ENCODE measurements around the gene BDKRB2.

Gene BDKRB2

GRCh38 chr14:96272777-96273473 lies 68.3 kb downstream of the BDKRB2 start:
- DNase-seq (ENCODE audit: low spot score): no peak

DNA sequence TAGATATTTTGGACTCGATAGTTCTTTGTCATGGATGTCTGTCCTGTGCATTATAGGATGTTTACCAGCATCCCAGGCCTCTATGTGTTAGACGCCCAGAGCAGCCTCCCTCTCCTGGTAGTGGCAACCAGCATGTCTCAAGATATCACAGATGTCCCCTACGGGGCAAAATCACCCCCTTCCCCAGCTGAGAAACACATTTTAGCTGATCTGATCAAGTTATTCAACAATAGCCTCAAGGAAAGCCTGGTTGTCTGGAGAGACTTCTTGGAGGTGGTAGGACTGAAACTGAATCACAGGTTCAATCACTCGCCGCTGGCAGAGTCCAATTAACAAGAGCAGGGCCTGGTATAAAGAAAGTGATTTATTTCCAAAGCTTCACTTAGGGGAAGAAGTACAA lies 69.0 kb downstream of the BDKRB2 start:
- DNase-seq (ENCODE audit: low spot score): no peak

- no peak for DNase-seq (ENCODE audit: low spot score)
Observed at GRCh38 chr14:96274122-96274521, 69.5 kb downstream of the BDKRB2 start.

DNA sequence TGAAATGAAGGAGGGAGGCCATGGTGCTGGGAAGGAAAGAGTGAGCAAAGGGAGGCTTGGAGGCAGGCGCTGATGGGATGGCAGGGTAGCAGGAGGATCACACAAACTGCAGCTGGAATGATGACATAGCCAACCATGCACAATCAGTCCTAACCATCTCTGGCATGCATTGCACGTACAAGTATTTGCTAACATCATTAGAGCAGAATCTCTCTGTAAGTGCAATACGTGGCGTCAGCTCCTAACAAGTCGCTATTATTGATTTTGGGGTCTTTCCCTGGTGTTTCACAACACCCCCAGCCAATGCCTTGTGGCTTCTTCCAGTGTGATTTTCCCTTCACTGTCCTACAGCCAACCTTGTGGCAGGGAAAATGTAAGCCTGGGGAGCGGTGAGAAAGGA lies 69.9 kb downstream of the BDKRB2 start:
- DNase-seq (ENCODE audit: low spot score): no peak

DNA sequence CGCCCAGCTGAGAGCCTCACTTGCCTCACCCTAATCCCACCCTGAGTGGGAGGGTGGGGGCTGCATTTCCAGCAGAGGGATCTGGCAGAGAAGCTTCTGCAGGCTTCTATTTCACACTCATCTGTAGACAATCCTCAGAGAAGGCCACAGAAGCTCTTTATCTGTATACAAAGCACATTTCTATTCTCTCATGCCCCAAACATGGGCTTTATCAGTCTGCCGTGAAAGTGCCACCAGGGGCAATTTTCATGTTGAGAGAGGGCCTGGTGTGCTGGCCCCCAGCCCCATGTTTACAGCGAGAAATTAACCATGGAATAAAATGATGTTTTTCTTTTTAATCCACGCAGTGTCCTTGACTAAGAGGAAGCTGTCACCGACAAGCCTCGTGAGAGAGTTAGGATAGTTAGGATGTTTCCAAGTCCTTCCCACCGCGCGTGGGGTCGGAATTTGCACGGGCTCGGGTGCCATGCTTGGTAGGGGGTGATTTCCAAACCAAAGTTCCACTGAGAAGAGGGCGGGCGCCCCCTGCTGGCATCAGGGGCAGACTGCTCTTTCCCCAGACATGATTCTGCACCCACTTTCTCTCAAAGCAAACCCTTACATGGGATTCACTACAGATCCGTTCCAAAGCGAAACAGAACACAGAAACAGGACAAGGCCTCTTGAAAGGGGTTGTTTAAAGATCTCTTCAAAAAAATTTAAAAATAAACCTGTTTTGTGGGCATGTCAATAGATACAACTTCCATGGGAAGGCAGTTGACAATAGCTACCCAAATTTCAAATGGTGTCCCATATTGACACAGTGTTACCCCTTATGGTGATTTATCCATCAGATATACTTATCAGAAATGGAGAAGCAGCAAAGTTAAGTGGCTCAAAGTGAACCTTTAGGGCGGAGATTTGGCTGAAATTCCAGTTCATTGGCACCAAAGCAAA lies 70.8 kb downstream of the BDKRB2 start:
- DNase-seq (ENCODE audit: low spot score): peak; percentile 53

DNA sequence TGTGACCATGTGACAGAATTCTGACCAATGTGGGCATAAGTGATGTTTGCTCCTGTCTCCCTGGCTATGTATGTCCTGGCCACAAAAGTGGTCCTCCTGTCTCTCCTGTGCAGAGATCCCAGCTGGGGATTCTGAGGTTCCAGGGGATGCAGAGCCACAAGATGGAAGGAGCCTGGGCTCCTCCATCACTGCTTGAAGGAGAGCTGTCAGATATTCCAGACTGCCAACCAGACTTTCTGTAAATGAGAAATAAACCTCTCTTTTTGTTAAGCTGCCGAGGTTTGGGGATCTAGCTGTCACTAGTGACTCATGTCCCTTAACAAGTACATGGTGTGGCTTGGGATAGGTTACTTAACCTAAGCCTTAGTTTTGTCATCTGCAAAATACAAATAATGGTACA lies 73.3 kb downstream of the BDKRB2 start:
- no peak for DNase-seq (ENCODE audit: low spot score)

- no peak for DNase-seq (ENCODE audit: low spot score)
Observed at GRCh38 chr14:96279564-96279963, 74.9 kb downstream of the BDKRB2 start.

DNA sequence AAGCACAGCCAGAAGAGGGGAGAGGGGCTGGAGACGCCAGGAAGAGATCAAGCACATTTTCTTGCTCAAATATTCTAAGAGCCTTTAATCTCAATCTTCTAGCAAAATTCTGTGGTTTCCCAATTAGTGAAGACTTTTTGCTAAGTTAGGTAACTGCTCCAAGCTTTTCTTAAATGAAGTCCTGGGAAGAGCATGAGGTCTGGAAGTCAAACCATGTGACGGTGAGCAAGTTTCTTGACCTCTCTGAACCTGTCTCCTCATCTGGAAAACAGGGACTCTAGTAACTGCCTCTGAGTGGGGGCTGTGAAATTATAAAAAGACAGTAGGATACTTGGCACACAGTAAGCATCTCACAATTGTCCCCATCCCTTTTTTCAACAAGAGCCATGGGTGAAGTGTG lies 75.5 kb downstream of the BDKRB2 start:
- DNase-seq (ENCODE audit: low spot score): no peak

DNA sequence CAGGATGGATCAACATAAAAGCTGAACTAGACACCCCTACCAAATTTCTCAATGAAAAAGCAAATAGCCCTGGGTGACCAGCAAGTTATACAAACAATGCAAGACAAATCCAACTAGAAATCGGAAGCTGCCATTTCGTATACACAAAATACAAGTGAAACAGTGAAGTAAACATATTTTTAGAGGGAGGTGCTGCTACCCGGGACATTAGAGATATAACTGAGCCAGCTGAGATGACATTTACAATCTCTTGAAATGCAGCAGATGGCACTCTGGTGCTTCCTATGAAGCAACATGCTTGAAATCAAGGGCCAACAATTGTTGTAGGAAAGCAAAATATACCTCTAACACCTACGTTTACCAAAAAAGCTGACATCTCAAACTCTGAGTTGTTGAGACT lies 76.8 kb downstream of the BDKRB2 start:
- no peak for DNase-seq (ENCODE audit: low spot score)

- DNase-seq (ENCODE audit: low spot score): no peak
Observed at GRCh38 chr14:96284008-96284407, 79.4 kb downstream of the BDKRB2 start.

DNA sequence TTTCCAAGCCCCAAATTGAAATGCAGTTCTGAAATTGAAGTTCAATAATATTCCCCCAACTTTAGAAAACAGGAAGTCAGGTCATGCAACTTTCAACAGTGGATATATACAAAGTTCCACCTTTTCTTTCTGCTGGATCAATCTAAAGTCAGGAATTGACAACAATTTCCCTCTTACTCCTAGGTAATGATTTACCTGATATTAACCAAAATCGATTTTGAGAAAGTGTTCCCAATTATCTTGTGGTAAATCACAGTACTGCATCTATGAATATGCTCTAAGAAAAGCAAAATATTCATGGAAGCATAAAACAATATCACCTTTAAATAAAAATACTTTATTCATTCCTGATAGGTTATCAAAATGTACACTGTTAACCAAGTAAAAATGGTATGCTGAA lies 79.8 kb downstream of the BDKRB2 start:
- DNase-seq (ENCODE audit: low spot score): no peak

DNA sequence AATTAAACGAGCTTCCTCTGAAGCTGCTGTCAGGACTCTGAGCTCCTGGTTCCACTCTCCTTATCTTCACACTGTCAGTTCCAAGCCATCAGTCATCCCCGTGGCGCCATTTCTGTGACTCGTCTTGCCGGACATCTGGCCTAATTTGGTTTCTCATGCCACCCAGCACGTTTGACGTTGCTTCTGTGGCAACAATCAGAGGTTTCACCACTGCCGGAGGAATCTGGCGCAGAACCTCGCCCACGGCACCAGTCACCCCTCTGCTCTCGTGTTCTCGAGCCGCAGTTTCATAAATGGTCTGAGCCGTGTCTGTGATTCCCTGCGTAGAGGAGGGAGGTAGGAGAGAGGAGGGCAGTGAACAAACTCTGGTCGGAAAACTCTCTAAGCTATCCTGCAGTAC lies 81.0 kb downstream of the BDKRB2 start:
- no peak for DNase-seq (ENCODE audit: low spot score)

- DNase-seq (ENCODE audit: low spot score): no peak
Observed at GRCh38 chr14:96286251-96286650, 81.6 kb downstream of the BDKRB2 start.

DNA sequence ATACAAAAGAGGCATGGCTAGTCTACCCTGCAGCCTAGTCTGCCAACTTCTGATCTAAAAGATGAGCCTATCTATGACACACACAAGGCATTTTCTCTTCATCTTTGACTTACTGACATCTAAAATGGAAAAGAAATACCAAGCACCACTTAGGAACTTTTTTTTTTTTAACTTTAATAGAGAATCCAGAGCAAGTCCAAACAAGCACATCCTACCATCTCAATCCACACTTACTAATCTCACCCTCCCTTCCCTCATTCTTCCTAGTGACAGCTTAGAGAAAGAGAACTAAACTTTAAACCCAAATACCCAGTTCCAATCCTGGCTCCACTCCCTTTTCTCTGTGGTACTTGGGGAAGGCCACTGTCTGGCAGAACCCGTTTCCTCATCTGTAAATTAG lies 83.2 kb downstream of the BDKRB2 start:
- no peak for DNase-seq (ENCODE audit: low spot score)
